ENCODE measurements around the gene HOXB5.

Gene HOXB5

DNA sequence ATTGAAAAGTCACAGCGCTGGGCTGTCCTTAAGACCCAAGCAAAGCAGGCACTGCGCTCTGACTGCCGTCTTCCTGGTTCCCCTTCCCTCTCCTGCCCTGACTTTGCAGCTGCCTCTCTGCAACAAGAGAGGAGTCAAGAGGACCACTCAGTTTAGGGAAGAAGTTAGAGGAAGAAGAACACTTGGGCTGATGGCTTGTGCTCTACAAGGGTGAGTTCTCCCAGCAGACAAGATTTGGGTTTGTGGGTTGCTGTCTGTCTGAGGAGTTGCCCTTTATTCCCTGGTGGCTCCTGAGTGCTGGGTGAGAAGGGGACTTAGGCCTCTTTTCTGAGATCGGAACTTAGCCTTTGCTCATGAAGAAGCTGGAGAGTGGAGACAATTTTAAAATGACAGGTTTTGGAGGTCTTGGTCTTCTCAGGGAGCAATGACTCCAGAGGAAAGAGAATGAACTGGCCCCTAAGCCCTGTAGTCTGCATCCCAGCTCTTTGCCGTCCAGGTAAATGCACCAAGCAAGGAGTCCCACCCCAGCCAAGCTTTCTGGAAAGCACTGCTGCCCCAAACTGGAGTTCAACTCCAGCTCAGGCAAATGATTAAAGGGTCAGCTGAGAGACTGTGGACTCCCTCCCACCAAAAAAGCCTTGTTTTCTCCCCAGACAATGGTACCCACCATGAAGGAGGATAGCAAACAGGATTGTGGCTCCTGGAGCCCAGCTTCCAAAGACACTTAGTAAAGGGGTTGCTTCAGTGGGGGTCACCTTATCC lies 35.3 kb upstream of the HOXB5 start:
- DNase-seq, result no peak

DNA sequence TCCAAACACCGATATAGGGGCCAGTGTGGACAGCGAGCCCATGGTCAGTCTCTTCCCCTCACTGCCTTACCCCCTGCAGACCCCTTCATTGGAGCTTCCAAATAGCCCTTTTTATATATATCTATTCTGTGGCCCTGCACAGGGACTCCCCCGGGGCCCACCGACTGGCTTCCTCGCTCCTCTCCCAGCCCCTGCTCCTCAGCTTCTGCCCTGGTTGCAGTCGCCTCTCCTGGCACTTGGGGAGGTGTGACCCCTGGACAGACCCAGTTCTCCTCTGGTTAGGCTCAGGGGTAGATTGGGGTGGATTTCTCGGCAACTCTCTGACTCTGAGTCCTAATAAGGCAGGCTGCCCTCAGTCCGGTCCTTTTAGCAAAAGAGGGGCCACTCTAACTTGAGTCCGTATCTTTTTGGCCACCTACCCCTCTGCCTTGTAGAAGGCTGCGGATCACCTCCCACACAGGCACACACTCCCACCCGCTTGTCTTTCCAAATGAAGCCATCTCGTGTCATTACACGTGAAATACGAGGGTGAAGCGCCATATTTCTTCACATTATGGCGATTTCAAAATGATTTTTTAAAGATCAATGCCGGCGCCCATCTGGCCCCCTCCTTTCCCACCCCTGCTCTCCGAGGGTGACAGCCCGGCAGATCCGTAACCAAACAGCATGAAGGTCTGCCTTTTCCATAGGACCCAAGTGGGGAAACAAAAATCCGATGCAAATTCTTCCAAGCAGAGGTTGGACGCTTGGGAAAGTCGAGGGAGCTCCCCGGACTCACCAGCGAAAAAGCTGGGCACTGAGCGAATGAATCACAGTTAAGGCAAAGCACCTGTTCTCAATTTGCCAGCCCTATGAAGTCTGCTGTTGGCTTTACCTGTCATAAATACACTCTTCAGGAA lies 34.3 kb upstream of the HOXB5 start:
- no peak for DNase-seq

DNA sequence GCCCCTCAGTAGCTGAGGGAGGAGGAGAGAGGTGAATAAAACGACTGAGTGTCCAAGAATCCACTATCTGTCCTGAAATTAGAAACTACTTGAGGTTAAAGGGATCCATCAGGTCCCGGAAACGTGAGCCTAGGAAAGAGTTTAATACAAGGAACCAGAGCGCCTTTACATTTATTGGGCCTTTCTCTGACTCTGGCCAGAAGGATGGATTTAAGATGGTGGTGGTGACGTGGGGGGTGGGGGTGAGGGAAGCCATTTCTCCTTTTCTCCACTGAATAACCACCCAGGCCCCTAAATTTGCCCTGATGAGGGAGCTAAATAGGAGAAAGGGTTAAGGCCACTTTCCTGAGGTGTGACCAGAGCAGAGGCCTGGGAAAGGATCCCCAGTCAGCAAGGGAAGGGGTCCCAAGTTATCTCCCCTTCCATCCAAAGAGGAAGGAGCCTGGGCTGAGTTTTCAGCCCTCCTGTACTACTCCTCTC lies 33.6 kb upstream of the HOXB5 start:
- DNase-seq, result no peak

GRCh38 chr17:48626245-48627117 lies 32.9 kb upstream of the HOXB5 start, which contains the start of gene HOXB9:
TSS of gene HOXB9 (minus strand) at chr17:48626358. CDS start at chr17:48626269, 89 bp downstream.
- no peak for DNase-seq

- DNase-seq, result no peak
These were observed 32.1 kb upstream of the HOXB5 start for GRCh38 chr17:48625495-48626244.

GRCh38 chr17:48624544-48625494 lies 31.2 kb upstream of the HOXB5 start:
- no peak for DNase-seq

- DNase-seq, result no peak
These were observed 30.5 kb upstream of the HOXB5 start for GRCh38 chr17:48624118-48624517.

DNA sequence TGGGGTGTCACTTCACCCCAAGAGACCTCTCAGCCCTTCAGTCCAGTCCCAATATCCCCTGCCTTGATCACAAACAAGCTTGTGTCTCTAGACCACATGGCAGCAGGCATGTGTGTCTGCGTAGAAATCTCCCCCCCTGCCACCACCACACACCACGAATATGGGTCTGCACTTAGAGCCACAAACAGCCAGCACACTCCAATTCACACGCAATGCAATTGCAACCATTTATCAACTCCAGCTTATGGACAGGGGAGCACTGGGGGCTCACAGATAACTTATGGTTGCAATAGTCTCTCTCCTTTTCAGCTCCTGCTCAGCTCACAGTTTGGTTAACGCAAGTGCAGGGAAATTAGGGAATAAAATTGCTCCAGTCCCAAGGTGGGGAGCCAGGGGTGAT lies 30.0 kb upstream of the HOXB5 start:
- no peak for DNase-seq

DNA sequence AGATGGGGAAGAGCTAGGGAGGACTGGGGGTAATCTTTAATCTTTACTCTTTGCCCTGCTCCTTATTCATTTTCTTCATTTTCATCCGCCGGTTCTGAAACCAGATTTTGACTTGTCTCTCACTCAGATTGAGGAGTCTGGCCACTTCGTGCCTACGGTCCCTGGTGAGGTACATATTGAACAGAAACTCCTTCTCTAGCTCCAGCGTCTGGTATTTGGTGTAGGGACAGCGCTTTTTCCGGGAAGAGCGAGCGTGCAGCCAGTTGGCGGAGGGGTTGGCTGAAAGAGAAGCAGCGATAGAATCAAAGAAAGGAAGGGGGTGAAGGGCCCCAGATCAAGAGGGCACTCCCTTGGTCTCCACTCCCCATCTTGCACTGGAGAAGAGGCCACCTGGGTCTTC lies 29.3 kb upstream of the HOXB5 start:
- DNase-seq, result no peak

- no peak for DNase-seq
These were observed 28.1 kb upstream of the HOXB5 start for GRCh38 chr17:48621410-48622392.

DNA sequence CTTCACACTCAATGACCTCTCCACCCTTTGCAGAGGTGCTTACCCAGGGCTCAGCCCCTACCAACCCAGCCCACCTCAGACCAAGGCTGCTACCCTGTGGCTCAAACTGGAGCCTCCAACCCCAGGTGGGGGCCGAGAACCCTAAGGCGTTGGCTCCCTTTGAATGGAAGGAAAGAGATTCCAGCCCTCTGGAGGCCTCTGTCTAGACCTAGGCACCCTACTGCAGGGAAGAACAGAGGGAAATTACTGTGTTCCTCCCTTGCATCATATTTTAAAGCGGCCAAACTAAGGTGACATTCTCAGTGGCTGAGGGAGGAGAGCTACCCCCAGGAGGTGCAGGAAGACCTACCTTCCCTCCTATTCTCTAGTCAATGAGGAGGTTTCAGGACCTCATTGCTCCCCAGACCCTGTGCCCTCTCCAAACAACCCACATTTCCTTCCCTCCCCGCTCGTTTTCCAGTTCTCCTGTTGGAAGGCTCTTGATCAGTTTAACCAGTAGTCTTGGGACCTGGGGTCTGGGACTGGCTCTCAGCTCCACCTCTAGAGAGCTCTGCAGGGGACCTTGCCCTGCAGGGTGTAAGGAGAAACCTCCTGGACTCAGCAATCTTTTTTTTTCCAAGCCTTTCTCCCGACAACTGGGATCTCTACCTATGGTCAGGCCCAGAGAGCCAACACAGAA lies 27.0 kb upstream of the HOXB5 start:
- DNase-seq, result no peak

GRCh38 chr17:48619826-48620449 lies 26.4 kb upstream of the HOXB5 start:
- no peak for DNase-seq

DNA sequence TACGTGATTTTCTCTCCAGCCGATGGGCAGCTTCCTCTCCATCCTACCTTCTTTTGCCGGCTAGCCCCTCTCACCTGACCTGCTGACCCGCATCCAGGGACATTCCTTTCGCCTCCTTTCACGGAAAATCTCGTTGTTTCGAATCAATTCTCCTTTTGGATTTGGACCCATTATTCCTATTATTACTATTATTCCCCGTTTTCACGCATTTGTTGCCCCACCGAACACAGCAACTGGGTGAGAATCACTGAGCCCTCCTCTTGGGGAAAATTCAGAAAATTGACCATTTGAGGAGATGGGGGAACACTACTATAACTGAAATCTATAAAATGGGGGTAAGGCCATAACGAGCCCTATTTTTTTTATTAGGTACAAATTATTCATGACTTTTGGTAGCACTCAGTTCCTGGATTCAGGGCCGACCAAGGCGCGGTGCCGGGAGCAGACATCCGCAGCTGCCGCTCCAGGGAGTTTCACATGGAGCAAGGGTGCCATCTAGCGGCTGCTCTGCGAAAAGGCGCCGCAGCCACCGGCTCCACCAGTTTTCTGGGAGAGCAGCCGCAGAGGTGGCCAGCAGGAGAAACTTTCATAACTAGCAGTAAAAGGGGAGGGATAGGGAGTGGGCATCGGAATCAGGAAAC lies 24.8 kb upstream of the HOXB5 start:
- DNase-seq, result peak; percentile 42

DNA sequence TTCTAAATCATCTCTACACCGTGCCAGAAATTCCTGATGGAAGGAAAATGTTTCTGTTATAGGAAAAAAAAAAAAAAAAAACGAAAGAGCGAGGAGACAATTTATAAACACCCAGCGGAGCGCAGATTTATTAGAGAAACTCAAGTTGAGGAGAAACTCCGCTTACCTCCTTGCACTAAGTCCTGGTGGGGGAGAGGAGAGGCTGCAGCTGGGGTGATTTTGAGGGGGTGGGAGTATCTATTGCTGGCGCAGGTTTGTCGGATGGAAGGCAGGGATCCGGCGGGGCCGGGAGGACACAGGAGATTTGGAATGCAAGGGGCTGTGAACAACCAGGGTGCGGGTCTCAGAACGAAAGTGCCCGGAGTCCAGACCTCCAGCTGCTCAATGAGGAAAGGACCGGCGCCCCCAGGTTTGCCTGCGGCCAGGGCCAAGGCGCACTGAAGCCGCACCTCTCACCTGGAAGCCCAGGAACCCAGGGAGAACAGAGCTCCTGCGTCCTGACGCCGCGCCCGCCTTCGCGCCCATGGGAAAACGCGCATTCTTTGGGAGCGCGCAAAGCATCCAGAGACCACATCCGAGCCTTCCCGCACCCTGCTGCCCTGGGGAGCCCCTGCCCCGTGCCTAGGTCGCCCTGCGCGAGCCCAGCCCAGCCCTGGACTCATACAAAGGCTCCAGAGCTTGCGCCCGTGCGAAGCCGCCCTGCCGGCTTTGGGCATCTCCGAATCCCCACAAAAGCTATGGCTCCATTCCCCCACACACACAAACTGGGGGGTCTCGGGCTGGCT lies 24.1 kb upstream of the HOXB5 start:
- no peak for DNase-seq

GRCh38 chr17:48616717-48617470 lies 23.3 kb upstream of the HOXB5 start:
- DNase-seq, result no peak

DNA sequence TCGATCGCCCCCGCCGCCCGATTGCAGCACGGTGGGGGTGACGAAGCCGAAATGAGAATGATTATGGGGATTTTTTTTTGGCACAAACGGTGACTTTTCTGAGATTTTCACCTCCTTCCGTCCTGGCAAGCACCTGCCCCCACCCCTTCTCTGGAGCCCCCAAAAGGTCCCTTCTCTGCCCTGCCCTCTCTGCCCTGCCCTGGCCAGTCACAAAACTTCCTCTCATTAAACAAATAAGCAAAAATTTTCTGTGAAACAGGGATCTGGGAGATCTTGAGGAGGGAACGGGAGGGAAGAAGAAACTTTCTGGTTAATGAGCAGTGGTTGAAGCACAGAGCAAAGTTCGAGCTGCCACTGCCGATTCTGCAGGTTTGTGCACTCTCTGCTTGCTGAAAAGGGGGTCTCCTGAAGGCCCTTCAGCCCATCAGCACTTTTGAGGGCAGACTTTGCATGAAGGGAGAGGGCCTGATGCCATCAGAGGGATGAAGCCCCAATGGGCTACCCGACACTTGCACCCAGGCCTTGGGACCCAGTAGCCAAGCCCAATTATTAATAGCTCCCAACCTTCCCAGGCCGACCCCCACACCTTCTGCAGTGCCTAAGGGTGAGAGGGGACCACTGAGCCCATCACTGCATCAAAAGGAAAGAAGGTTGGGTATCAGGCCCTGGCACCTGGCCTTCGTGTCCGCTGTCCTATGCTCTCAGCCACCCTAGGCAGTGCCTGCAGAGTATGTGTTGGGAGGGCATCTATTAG lies 22.6 kb upstream of the HOXB5 start:
- no peak for DNase-seq

Data from NCI-H2081 treated with DMSO at 0.1 percent for 48 hours (cell line).